Ovary (tissue), 3 donors: Measurements from ENCODE around the gene SORD.
"Not testable (repeated sequence)": the region's sequence is repeated elsewhere in the genome, so short reads cannot be mapped to it uniquely, and the experiment has no call there.

ENCODE experiments used
- EP300 ChIP-seq: sonication (generic); formaldehyde crosslinking; IDR thresholded peaks from one replicate; pipeline ENCODE4 v1.6.1; 2017; ENCODE audit warnings: antibody characterized with exemption
- POLR2A ChIP-seq: fragments of 450-650 bp; IDR thresholded peaks from one replicate; pipeline ENCODE4 v1.6.1; 2017; ENCODE audit warnings: antibody characterized with exemption, mild to moderate bottlenecking, moderate library complexity
- TF ChIP-seq, protein P1 (sequence below), 3 donors: fragments of 450-650 bp in 2 of 3; fragments of 200-600 bp in 1 of 3; IDR thresholded peaks; one replicate each; pipeline versions ENCODE4 v1.5.1 to v1.8.0; 2016 to 2022; ENCODE audit warnings: antibody characterized with exemption in 3 of 3, mild to moderate bottlenecking in 1 of 3
- donor health status: DM: no; HTN: no; CAD: no.

- not testable (repeated sequence) for TF ChIP-seq POLR2A, EP300
- TF ChIP-seq, protein P1, sequence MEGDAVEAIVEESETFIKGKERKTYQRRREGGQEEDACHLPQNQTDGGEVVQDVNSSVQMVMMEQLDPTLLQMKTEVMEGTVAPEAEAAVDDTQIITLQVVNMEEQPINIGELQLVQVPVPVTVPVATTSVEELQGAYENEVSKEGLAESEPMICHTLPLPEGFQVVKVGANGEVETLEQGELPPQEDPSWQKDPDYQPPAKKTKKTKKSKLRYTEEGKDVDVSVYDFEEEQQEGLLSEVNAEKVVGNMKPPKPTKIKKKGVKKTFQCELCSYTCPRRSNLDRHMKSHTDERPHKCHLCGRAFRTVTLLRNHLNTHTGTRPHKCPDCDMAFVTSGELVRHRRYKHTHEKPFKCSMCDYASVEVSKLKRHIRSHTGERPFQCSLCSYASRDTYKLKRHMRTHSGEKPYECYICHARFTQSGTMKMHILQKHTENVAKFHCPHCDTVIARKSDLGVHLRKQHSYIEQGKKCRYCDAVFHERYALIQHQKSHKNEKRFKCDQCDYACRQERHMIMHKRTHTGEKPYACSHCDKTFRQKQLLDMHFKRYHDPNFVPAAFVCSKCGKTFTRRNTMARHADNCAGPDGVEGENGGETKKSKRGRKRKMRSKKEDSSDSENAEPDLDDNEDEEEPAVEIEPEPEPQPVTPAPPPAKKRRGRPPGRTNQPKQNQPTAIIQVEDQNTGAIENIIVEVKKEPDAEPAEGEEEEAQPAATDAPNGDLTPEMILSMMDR (IDR thresholded peaks at IDR 0.05): not testable (repeated sequence)
Observed at GRCh38 chr15:45040396-45040795, 17.4 kb downstream of the SORD start.
